IPS-11a (cell line): Measurements from ENCODE around the gene C10orf143.
"Not testable (repeated sequence)": the region's sequence is repeated elsewhere in the genome, so short reads cannot be mapped to it uniquely, and the experiment has no call there.

Experiments
- H3K4me3 ChIP-seq: one replicate; pipeline ENCODE4 v1.5.1; 2013; ENCODE audit warnings: low read depth, low read length, control low read depth

The C10orf143 gene

DNA sequence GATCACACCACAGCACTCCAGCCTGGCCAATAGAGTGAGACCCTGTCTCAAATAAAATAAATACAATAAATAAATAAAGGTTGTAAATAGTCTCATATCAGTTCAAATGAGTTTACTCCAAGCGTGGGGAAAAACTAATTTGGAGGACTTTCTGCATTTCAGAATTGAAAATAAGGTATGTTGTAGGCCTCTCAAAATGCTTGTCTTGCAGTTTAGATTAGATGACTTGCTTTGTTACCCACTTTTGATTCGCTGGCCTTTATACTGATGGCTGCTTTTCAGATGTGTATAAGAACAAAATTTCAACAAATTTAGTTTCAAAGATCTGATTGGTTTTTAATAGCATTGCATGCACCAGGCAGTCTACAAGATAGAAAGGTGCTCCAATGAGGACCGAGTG, 2.2 kb upstream of the C10orf143 start:
- no peak overlapping the region for H3K4me3 ChIP-seq

DNA sequence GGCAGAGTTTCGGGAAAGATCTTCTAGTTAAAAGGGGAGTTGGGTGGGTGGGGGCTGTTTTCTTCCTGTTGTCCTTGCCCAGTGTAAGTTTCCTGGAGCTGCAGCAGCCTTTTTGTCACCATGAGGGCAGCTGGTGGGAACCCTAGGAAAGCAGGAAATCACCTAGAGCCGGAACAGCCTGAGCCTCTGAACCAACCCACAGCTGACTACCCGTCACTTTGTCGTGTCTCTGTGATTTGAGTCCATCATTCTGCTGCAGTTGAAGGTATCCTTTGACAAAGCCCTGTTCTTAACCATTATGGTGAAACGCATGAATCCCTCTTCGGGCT, 1.2 kb upstream of the C10orf143 start:
- peak overlapping the region; percentile 91 for H3K4me3 ChIP-seq

DNA sequence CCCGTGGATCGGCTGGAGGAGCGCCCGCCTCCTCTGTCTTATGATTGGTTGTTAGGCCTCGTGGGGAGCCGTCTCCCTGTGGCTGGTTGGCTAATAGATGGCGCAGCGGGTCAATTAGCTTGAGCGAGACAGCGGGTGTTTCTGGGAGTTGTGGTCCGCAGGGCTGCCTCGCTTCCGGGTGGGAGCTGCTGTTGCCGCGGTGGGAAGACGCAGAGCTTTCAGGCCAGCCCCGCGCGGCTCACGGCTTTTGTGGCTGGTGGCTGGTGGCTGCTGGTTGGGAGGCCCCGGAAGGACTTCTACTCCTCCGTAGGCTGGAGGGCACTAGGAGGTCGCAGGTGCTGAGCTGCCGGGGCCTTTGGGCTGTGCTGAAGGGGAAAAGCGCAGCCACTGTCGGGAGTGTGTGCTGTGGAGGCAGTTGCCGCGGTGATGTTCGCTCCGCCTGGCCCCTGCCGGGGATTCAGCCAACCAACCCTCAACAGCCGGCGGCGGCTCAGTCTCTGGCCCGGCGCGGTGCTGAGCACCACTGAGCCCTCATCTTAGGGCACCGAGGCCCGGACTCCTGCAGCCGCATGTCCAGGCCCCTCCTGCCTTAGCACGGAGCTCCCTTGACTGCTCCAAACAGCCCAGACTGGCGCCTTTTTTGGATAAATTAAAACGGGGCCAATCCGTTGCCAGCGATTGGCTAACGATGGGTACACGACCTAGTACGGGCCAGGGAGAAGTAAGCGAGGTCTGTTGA, 652 bp upstream of the C10orf143 start:
- peak overlapping the region; percentile 91 for H3K4me3 ChIP-seq

DNA sequence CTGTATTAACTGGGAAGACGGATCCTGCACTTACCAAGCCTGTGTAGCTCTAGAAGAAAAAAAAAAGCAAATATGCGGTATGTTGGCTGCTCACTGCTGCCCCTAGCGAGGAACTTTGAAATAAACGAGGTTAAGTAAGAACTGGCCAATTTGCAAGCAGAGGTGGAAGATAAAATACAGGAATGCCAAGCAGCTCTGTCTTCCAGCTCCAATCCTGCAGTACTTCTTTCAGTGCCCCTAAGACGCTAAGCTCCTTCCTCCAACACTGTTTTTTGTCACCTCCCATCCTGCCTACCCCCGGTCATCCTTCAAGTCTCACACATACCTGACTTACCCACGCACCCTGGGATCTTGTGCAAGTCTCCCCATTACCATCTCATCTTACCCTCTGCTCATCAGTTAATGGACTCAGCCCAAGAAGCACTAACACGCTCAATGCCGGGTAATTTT, 809 bp downstream of the C10orf143 start:
- H3K4me3 ChIP-seq, result peak overlapping the region; percentile 91

DNA sequence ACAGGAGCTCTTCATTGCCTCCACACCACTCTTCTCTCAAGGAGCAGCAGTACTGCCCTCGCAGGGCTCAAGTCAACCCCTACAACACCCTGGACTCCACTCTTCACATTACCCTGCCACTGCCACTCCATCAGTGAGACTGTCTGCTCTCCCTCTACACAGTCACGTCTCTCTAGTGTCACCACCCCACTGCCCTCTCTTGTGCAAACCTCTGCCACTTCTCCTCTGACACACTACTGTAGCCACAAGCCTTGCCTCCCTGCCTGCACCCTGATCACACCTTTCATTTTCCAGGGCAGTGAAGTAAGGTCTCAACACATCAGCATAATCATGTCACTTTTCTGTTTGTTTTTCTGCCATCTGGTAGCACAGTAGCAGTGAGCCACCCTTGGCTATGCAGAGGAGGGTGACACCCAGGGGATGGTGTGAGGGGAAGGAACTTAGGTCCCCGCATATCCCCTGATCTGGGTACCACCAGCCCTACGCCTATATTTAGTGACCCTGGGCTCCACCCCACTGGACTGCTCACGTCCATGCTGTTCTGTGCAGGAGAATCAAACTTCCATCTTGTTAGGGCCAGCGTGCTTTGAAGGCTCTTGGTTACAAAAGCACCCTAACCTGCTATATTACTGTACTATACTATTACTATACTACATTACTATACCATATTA, 1.6 kb downstream of the C10orf143 start:
- no peak overlapping the region for H3K4me3 ChIP-seq

DNA sequence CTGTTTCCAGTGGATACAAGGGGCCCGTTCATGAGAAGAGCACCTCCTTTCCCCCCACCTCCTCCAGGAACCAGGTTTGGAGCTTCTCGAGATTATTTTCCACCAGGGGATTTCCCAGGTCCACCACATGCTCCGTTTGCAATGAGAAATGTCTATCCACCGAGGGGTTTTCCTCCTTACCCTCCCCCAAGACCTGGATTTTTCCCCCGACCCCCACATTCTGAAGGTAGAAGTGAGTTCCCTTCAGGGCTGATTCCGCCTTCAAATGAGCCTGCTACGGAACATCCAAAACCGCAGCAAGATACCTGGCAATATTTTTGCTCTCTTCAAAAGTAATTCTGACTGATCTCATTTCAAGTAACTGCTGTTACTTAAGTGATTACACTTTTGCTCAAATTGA, 2.5 kb downstream of the C10orf143 start:
- not testable (repeated sequence) for H3K4me3 ChIP-seq

DNA sequence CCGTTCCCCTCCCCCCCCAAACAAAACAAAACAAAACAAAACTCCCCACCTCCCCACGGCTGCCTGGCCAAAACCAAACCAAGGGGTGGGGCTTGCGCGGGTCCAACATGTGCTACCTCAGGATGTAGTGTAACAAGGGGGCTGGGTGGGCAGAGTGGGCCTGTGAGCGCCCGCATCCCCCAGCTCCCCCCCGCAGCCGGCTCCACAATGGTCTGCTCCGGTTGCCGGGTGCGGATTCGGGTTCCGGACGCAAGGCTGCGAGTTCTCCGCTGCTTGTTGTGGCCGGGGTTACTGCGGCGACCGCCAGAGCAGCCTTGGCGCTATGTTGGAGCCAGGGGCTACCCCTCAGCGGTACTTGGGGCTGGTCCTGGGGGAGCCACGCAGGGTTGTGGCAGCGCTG, 4.9 kb downstream of the C10orf143 start:
- no peak overlapping the region for H3K4me3 ChIP-seq

DNA sequence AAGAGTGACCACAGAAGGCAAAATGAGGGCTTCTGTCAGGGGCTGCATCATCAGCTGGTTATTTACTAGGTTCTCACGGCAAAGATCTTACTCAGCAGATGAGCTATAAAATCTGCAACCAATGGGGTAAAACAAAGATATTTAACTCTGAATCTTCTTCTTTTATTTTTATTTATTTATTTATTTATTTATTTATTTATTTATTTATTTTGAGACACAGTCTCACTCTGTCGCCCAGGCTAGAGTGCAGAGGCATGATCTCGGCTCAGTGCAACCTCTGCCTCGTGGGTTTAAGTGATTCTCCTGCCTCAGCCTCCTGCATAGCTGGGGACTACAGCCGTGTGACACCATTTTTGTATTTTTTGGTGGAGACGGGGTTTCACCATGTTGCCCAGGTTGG, 11.3 kb downstream of the C10orf143 start:
- H3K4me3 ChIP-seq, result no peak overlapping the region

DNA sequence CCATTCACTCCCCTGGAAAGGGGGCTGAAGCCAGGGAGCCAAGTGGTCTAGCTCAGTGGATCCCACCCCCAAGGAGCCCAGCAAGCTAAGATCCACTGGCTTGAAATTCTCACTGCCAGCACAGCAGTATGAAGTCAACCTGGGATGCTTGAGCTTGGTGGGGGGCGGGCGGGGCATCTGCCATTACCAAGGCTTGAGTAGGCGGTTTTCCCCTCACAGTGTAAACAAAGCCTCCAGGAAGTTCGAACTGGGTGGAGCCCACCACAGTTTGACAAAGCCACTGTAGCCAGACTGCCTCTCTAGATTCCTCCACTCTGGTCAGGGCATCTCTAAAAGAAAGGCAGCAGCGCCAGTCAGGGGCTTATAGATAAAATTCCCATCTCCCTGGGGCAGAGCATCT, 20.1 kb downstream of the C10orf143 start:
- not testable (repeated sequence) for H3K4me3 ChIP-seq

DNA sequence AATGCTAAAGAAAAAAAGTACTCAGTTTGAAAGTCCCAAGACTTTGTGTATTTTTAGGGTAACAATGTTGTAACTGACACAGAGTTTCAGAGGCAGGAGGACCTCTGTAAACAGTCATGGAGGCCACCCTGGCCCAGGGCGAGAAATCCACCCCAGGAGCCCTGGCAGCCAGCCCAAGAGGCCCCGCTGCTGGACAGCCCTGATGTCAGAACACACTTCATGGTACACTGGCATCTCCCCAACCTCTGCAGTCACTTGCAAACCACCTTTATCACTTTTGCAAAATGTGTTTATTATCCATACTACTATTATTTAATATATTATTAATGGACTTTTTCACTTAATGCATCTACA, 30.2 kb downstream of the C10orf143 start:
- H3K4me3 ChIP-seq, result no peak overlapping the region

DNA sequence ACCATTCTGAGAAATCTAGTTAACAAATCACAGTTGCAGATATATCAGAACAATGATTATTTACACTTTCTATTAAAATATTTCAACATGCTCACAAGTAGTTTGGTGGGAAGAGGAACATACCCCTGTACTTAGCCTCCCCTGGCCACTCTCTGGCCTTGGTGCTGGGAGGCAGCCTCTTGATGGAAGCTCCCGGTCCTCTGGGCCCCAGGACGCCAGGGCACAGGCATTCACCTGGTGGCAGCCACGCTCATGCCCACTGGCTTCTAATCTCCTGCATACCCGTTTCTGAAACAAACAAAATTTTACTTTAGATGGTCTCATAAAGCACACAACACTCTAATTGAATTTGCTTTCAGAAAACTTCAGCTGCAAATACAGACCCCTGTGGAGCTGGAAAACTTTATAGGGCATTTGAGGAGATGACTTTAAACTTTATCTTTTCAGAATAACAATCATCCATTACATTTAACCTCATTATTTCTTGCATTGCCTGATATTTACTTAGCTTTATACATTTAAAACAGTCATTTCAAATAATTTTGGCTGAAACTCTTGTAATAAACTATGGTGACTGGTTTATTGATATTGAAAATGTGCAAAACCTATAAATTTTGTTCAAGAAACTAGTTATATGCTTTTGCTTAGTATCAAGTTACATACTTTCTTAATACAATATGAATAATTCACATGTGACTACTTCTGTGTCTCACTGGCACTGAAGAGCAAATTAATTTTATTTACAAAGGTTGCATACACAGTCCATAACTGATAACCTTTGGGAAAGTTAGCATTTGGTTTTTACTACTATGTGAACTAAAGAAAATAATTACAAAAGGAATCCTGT, 30.8 kb downstream of the C10orf143 start:
- H3K4me3 ChIP-seq, result no peak overlapping the region

DNA sequence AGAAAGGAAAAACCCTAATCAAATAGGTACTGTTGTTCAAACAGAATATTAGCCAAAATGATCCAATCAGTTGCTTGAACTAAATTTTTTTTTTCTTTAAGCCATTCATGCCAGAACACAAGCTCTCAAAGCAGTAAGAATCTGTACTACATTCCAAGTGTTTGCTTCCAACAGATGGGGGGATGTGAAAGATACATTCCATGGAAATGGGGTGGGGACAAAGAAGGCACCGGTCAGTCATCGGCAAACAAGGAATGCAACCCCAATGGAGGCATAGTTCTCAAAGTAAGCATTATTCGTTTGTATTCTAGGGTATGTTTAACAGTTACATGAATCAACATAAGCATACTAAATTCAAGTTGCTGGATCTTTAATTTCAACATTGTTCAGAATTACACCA, 32.5 kb downstream of the C10orf143 start:
- no peak overlapping the region for H3K4me3 ChIP-seq

DNA sequence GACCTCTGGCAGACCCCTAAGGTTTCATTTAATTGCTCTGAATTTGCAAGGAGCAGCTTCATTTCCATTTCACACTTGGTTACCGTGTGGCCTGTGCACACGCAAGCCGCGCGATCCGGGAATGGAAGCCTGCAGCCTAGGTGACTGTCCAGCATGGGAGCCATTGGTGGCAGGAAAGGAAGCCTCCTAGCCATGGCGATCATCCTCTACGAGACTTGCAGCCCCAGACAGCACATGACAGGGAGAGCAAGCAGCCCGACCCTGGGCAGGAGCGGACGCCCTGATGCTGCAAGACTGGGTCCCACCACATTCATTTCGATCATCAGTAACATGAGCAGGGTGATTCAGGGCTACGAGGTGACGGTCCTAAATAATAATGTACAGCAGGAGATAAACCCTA, 33.9 kb downstream of the C10orf143 start:
- H3K4me3 ChIP-seq, result no peak overlapping the region

DNA sequence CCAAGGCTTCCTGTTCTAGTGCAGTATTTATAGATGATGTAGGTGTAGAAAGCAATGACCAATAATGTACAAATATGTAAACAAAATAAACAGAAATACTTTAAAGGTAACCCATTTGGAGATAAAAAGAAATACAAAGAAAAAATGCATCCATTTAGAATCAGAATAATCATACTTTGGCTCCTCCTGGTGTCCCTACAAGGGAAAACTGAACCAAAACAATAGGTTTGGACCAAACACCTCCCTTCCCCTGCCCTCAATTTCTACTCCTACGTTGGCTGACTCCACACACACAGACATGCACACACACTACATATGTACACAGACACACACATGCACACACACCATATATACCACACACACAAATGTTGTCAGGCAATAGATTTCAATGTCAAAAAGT, 36.0 kb downstream of the C10orf143 start:
- no peak overlapping the region for H3K4me3 ChIP-seq

DNA sequence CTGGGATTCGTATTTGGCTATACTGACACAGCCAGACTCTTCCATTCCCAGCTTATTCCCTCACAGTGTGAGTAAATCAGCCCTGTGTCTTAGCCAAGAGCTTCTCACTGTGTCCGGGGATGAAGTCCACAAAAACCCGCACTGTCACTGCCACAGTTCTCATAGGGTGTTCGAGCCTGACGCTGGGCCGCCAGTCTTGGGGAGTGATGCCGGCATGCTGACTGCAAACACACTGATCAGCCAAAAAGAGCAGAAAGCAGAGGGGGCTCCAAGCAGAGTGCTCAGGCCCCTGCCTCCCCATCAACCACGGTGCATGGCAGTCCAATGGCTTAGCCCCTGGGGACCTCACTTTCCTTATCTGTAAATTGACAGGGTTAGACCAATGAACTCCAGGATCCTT, 36.7 kb downstream of the C10orf143 start:
- no peak overlapping the region for H3K4me3 ChIP-seq

DNA sequence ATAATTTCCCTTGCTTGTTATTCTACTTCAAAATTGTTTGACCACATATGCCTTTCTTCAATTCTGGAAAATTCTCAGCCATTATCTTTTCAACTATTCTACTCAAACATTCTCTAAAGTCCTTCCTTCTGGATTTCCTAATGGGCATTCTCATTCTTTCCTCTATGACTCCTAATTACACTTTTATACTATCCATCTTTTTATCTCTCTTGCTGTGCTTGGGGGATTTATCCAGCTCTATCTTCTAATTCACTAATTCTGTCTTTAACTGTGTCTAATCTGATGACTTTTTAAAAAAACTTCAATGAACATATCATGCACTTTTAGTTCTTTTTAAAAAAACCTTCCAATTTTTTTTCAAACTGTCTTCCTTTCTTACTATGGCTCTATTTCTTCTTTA, 38.4 kb downstream of the C10orf143 start:
- no peak overlapping the region for H3K4me3 ChIP-seq

DNA sequence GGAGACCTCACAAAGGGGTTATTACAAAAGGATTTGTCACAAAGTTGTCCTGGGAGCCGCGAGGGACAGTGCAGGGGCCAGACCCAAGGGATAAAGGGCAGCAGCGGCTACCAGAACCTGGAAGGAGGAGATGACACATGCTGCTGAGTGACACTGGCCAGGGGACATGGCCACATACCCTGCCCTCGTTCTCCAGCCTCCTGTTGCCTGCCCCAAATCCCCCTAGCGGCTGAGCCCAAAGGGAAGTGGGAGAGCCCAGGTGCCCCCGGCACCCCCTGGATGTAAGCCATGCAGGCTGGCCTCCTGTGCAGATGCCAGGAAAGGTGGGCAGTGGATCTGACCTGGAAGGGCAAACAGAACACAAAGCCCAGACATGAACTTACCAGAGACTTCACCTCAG, 42.7 kb downstream of the C10orf143 start:
- H3K4me3 ChIP-seq, result no peak overlapping the region

DNA sequence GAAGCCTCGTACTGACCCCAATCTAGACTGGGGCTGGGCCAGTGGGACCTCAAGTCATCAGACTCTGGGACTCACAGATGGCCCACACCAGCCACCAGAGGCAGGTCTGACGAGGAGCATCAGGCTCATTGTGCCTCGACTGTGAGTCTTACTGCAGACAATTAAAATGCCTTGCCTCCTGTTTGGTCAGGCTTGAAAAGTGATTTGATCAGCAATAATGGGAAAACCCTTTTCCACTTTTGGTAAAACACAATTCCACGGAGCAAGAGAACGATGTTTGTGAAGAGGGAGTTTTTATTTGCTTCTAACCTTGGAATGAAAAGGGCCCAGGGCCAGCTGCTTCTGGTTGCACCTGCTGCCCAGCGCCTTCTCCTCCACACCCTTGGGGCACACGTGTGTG, 43.9 kb downstream of the C10orf143 start:
- H3K4me3 ChIP-seq, result no peak overlapping the region

DNA sequence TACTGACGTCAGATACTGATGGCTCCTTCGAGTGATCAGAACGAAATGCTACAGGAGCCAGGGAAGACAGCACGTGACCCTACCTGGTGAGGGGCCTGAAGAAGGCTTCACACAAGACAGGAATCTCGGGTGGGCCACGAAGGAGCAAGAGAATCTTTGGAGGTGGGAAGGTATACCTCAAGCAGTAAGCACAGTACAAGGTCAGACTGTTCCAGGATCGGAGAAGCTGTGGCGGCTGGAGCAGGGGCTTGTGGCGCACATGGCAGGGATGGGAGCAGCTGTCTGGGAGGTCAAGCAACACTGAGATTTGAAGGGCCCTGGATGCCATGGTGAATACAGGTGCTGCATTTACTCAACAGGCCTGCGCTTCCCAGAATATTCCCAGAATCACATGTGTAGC, 45.4 kb downstream of the C10orf143 start:
- H3K4me3 ChIP-seq, result no peak overlapping the region

DNA sequence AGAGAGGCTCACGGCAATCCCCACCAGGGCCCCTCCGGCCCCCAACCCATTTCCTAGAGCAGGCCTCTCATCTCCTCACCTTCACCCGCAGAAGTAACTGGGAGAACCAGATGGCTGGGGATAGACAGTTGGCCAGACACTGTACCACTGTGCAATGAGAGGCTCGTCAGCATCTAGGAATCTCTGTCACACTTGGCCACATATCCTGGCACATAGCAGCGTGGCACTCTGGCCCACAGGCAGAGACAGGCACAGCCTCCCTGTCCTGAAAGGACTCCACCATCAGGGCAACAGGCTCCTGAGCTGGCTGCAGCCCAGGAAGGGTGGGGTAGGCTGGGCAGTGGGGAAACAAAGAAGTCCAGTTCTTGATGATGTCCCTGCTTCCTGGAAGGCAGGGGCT, 45.8 kb downstream of the C10orf143 start:
- no peak overlapping the region for H3K4me3 ChIP-seq

DNA sequence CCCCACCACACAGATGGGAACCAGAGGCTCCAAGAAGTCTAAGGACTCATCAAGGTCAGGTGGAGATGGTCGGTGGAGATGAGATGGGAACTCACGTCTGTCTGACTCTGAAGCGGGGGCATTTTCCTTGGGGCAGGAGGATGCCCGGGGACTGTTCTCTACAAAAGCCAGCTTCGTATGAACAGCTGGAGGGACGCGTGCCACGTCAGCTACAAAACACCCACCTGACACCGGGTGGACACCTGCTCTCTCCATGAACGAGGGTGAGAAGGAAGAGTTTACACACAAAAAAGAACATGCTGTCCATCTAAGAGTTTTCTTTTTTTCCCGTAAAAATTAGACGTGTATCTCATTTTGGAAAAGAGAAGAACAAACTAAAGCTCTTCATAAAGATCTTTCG, 47.7 kb downstream of the C10orf143 start:
- H3K4me3 ChIP-seq, result no peak overlapping the region

DNA sequence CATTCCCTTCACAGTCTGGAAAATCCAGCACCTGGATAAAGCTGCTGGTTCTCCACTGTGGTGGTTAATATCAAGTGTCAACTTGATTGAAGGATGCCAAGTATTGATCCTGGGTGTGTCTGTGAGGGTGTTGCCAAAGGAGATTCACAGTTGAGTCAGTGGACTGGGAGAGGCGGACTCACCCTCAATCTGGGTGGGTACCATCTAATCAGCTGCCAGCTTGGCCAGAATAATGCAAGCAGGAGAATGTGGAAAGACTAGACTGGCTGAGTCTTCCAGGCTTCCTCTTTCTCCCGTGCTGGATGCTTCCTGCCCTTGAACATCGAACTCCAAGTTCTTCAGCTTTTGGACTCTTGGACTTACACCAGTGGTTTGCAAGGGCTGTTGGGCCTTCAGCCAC, 48.4 kb downstream of the C10orf143 start:
- H3K4me3 ChIP-seq, result no peak overlapping the region
